ENCODE data around the gene HMX2. TPM values are rescaled to one million over a fixed set of nuclear protein-coding genes. Genes with fewer than 3 reads are reported as not detected.

The HMX2 gene
- total and polyA plus RNA-seq, 2 of the 13 experiments (the other 11 are each of a cell fraction or from before 2014, with no cell fraction given): not detected

DNA sequence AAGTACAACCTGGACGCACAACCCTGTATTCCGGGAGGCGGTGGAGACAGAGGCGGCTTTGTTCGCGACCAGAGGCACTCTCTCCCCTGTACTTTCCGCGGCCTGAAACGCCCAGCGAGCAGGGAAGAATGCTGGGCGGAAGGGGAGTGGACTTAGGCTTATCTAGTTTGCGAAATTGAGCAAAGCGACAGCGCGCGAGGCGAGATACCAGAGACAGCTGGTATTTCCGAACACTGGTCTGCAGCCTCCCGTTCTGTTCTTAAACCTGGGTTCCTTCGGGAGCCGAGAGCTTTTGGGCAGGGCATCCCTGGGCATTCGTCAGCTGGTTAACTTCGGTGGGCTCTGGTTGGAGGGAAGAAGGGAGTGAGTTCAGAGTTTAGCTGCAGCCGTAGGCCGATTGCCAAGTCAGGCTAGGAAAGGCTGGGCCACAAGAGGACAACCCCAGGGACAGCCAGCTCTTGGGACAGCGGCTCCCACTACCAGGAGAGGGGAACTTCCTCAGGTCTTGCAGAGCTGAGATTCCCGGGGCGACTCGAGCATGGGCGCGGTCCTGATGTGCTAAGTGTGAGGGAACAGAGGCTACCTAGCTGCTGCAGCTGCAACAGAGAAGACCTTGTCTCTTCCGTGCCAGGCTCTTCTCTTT lies 8.3 kb upstream of the HMX2 start (continued):
- TF ChIP-seq, protein P1, sequence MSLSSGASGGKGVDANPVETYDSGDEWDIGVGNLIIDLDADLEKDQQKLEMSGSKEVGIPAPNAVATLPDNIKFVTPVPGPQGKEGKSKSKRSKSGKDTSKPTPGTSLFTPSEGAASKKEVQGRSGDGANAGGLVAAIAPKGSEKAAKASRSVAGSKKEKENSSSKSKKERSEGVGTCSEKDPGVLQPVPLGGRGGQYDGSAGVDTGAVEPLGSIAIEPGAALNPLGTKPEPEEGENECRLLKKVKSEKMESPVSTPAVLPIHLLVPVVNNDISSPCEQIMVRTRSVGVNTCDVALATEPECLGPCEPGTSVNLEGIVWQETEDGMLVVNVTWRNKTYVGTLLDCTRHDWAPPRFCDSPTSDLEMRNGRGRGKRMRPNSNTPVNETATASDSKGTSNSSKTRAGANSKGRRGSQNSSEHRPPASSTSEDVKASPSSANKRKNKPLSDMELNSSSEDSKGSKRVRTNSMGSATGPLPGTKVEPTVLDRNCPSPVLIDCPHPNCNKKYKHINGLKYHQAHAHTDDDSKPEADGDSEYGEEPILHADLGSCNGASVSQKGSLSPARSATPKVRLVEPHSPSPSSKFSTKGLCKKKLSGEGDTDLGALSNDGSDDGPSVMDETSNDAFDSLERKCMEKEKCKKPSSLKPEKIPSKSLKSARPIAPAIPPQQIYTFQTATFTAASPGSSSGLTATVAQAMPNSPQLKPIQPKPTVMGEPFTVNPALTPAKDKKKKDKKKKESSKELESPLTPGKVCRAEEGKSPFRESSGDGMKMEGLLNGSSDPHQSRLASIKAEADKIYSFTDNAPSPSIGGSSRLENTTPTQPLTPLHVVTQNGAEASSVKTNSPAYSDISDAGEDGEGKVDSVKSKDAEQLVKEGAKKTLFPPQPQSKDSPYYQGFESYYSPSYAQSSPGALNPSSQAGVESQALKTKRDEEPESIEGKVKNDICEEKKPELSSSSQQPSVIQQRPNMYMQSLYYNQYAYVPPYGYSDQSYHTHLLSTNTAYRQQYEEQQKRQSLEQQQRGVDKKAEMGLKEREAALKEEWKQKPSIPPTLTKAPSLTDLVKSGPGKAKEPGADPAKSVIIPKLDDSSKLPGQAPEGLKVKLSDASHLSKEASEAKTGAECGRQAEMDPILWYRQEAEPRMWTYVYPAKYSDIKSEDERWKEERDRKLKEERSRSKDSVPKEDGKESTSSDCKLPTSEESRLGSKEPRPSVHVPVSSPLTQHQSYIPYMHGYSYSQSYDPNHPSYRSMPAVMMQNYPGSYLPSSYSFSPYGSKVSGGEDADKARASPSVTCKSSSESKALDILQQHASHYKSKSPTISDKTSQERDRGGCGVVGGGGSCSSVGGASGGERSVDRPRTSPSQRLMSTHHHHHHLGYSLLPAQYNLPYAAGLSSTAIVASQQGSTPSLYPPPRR (CRISPR knock-in tag; IDR thresholded peaks at IDR 0.05; ENCODE audit: borderline replicate concordance): peak; percentile 60; the same call in 1 of the 2 replicates
- peak; percentile 68 for TF ChIP-seq ZNF883 (CRISPR knock-in tag; IDR thresholded peaks at IDR 0.05; ENCODE audit: not compliant biosample characterization)
- no peak for TF ChIP-seq TOE1 (CRISPR knock-in tag; IDR thresholded peaks at IDR 0.05)
- TF ChIP-seq PITX1 (CRISPR knock-in tag; IDR thresholded peaks at IDR 0.05): peak; percentile 89
- peak; percentile 62; the same call in 1 of the 2 replicates for TF ChIP-seq ZFY (CRISPR knock-in tag; IDR thresholded peaks at IDR 0.05)
- TF ChIP-seq ZKSCAN8 (CRISPR knock-in tag; IDR thresholded peaks at IDR 0.05; ENCODE audit: borderline replicate concordance): 0 out of 2 replicates have a peak, but pooled peaks have one; percentile 35
- TF ChIP-seq, protein P2, sequence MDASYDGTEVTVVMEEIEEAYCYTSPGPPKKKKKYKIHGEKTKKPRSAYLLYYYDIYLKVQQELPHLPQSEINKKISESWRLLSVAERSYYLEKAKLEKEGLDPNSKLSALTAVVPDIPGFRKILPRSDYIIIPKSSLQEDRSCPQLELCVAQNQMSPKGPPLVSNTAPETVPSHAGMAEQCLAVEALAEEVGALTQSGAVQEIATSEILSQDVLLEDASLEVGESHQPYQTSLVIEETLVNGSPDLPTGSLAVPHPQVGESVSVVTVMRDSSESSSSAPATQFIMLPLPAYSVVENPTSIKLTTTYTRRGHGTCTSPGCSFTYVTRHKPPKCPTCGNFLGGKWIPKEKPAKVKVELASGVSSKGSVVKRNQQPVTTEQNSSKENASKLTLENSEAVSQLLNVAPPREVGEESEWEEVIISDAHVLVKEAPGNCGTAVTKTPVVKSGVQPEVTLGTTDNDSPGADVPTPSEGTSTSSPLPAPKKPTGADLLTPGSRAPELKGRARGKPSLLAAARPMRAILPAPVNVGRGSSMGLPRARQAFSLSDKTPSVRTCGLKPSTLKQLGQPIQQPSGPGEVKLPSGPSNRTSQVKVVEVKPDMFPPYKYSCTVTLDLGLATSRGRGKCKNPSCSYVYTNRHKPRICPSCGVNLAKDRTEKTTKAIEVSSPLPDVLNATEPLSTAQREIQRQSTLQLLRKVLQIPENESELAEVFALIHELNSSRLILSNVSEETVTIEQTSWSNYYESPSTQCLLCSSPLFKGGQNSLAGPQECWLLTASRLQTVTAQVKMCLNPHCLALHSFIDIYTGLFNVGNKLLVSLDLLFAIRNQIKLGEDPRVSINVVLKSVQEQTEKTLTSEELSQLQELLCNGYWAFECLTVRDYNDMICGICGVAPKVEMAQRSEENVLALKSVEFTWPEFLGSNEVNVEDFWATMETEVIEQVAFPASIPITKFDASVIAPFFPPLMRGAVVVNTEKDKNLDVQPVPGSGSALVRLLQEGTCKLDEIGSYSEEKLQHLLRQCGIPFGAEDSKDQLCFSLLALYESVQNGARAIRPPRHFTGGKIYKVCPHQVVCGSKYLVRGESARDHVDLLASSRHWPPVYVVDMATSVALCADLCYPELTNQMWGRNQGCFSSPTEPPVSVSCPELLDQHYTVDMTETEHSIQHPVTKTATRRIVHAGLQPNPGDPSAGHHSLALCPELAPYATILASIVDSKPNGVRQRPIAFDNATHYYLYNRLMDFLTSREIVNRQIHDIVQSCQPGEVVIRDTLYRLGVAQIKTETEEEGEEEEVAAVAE (CRISPR knock-in tag; IDR thresholded peaks at IDR 0.05; ENCODE audit: borderline replicate concordance): 0 out of 2 replicates have a peak, but pooled peaks have one; percentile 42
- TF ChIP-seq, protein P3, sequence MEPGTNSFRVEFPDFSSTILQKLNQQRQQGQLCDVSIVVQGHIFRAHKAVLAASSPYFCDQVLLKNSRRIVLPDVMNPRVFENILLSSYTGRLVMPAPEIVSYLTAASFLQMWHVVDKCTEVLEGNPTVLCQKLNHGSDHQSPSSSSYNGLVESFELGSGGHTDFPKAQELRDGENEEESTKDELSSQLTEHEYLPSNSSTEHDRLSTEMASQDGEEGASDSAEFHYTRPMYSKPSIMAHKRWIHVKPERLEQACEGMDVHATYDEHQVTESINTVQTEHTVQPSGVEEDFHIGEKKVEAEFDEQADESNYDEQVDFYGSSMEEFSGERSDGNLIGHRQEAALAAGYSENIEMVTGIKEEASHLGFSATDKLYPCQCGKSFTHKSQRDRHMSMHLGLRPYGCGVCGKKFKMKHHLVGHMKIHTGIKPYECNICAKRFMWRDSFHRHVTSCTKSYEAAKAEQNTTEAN (CRISPR knock-in tag; conservative IDR thresholded peaks at IDR 0.05): 0 out of 2 replicates have a peak, but pooled peaks have one; percentile 47
- TF ChIP-seq, protein P4, sequence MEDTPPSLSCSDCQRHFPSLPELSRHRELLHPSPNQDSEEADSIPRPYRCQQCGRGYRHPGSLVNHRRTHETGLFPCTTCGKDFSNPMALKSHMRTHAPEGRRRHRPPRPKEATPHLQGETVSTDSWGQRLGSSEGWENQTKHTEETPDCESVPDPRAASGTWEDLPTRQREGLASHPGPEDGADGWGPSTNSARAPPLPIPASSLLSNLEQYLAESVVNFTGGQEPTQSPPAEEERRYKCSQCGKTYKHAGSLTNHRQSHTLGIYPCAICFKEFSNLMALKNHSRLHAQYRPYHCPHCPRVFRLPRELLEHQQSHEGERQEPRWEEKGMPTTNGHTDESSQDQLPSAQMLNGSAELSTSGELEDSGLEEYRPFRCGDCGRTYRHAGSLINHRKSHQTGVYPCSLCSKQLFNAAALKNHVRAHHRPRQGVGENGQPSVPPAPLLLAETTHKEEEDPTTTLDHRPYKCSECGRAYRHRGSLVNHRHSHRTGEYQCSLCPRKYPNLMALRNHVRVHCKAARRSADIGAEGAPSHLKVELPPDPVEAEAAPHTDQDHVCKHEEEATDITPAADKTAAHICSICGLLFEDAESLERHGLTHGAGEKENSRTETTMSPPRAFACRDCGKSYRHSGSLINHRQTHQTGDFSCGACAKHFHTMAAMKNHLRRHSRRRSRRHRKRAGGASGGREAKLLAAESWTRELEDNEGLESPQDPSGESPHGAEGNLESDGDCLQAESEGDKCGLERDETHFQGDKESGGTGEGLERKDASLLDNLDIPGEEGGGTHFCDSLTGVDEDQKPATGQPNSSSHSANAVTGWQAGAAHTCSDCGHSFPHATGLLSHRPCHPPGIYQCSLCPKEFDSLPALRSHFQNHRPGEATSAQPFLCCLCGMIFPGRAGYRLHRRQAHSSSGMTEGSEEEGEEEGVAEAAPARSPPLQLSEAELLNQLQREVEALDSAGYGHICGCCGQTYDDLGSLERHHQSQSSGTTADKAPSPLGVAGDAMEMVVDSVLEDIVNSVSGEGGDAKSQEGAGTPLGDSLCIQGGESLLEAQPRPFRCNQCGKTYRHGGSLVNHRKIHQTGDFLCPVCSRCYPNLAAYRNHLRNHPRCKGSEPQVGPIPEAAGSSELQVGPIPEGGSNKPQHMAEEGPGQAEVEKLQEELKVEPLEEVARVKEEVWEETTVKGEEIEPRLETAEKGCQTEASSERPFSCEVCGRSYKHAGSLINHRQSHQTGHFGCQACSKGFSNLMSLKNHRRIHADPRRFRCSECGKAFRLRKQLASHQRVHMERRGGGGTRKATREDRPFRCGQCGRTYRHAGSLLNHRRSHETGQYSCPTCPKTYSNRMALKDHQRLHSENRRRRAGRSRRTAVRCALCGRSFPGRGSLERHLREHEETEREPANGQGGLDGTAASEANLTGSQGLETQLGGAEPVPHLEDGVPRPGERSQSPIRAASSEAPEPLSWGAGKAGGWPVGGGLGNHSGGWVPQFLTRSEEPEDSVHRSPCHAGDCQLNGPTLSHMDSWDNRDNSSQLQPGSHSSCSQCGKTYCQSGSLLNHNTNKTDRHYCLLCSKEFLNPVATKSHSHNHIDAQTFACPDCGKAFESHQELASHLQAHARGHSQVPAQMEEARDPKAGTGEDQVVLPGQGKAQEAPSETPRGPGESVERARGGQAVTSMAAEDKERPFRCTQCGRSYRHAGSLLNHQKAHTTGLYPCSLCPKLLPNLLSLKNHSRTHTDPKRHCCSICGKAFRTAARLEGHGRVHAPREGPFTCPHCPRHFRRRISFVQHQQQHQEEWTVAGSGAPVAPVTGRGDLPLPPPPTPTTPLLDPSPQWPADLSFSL (CRISPR knock-in tag; IDR thresholded peaks at IDR 0.05): no peak
- TF ChIP-seq ZBTB7B (CRISPR knock-in tag; IDR thresholded peaks at IDR 0.05): peak; percentile 48; the same call in 1 of the 2 replicates

Data from HepG2 (cell line).